Upper lobe of left lung (tissue), 6 donors: ENCODE measurements around the gene TAF3. TPM values are rescaled to one million over a fixed set of nuclear protein-coding genes. Genes with fewer than 3 reads are reported as not detected.

Experiments used
- ATAC-seq, 2 donors: fragments of 200-7000 bp; cut with Tn5 transposase; one replicate each; pipeline ENCODE4 v1.9.1; 2022; ENCODE audit warnings: mild to moderate bottlenecking in 2 of 2, moderate library complexity in 2 of 2; ENCODE audit not compliant: low FRiP score in 2 of 2
- DNase-seq, 2 donors: peaks; one replicate each; pipeline ENCODE4 v3.0.0-alpha.2; 2019 to 2020
- H3K27ac ChIP-seq, 4 donors: fragments of 200-600 bp; sonication (generic); one replicate each; pipeline ENCODE4 v1.5.1; 2016 to 2019
- H3K27me3 ChIP-seq, 4 donors: fragments of 200-600 bp; sonication (generic); one replicate each; pipeline ENCODE4 v1.5.1; 2017 to 2019
- H3K36me3 ChIP-seq, 4 donors: fragments of 200-600 bp; sonication (generic); one replicate each; pipeline ENCODE4 v1.5.1; 2016 to 2019
- H3K4me1 ChIP-seq, 4 donors: fragments of 200-600 bp; sonication (generic); one replicate each; pipeline ENCODE4 v1.5.1; 2018 to 2019
- H3K4me3 ChIP-seq, 4 donors: fragments of 200-600 bp; sonication (generic); one replicate each; pipeline ENCODE4 v1.5.1; 2017 to 2019; ENCODE audit warnings: mild to moderate bottlenecking in 2 of 4, moderate library complexity in 1 of 4
- H3K9me3 ChIP-seq, 4 donors: fragments of 200-600 bp; sonication (generic); one replicate each; pipeline ENCODE4 v1.5.1; 2018 to 2019
- CTCF ChIP-seq, 6 experiments: fragments of 450-650 bp in 4 of 6; fragments of 200-600 bp in 2 of 6; sonication (generic) in 2 of 6; IDR thresholded peaks; one replicate each; pipeline ENCODE4 v1.5.1; 2016 to 2019; ENCODE audit warnings: antibody characterized with exemption in 6 of 6
- EP300 ChIP-seq, 4 donors: sonication (generic); formaldehyde crosslinking; IDR thresholded peaks; one replicate each; pipeline ENCODE4 v1.5.1; 2017; ENCODE audit warnings: antibody characterized with exemption in 4 of 4, control low read depth in 2 of 4
- POLR2A ChIP-seq, 4 donors: fragments of 450-650 bp; IDR thresholded peaks; one replicate each; pipeline ENCODE4 v1.5.1; 2016 to 2017; ENCODE audit warnings: antibody characterized with exemption in 4 of 4, mild to moderate bottlenecking in 2 of 4
- POLR2AphosphoS5 ChIP-seq, 2 donors: sonication (generic); formaldehyde crosslinking; IDR thresholded peaks; one replicate each; pipeline ENCODE4 v1.5.1; 2017; ENCODE audit warnings: antibody characterized with exemption in 2 of 2
- WGBS, 2 donors: methylation state at CpG; one replicate each; pipeline ENCODE4 v1.1.5; 2017 to 2018; 5-methylcytosine and 5-hydroxymethylcytosine counted together
- total RNA-seq, 6 donors: library from RNA; depleted of rRNA in 4 of 6; stranded (reverse); fragments of >200 nt in 4 of 6; gene quantifications; one replicate each; pipeline versions ENCODE4 v1.1.0 to v1.2.1, GENCODE V29; 2016 to 2021
- donor health status: DM: no; HTN: no; CAD: no; lungs with moderate emphysema.
- donor health status: DM: no; HTN: yes; CAD: no; lungs with severe emphysema.

The TAF3 gene
- total RNA-seq, 6 donors from 2014 or later = 6.8 to 16.8 (median 10.1) TPM

GRCh38 chr10:7789390-7789789 is 28.9 kb upstream of the TAF3 start:
- TF ChIP-seq EP300 (IDR thresholded peaks at IDR 0.05) (no peak), CTCF (IDR thresholded peaks at IDR 0.05) (no peak), POLR2A (IDR thresholded peaks at IDR 0.05) (no peak), POLR2AphosphoS5 (IDR thresholded peaks at IDR 0.05) (no peak)
- Histone ChIP-seq H3K27ac (peak overlapping the region in 1 of 4 donors; percentile 79), H3K27me3 (no peaks in the 10 kb centered on the region), H3K4me3 (peak overlapping the region in 3 of 4 donors; percentile 67 to 91 (median 75)), H3K9me3 (no peaks in the 10 kb centered on the region), H3K36me3 (no peaks in the 10 kb centered on the region), H3K4me1 (peaks cover 24 to 54% (median 27%) of the 10 kb centered on the region in 4 donors)
- no peak for ATAC-seq
- 40 to 43% methylated on average over 3 of the region's 3 CpGs for WGBS, 2 donors
- no peak for DNase-seq

GRCh38 chr10:7792541-7792940 is 25.8 kb upstream of the TAF3 start:
- H3K4me1 ChIP-seq = peaks cover 13 to 50% (median 24%) of the 10 kb centered on the region in 4 donors
- 81 to 90% methylated on average over 1 of the region's 1 CpG for WGBS, 2 donors
- no peaks in the 10 kb centered on the region for H3K27me3 ChIP-seq
- no peaks in the 10 kb centered on the region for H3K9me3 ChIP-seq
- ATAC-seq (no peak), DNase-seq (no peak)
- no peak for TF ChIP-seq POLR2AphosphoS5 (IDR thresholded peaks at IDR 0.05)
- no peak for TF ChIP-seq CTCF (IDR thresholded peaks at IDR 0.05)
- TF ChIP-seq EP300 (IDR thresholded peaks at IDR 0.05) = no peak
- no peak for TF ChIP-seq POLR2A (IDR thresholded peaks at IDR 0.05)
- H3K36me3 ChIP-seq = peaks cover 3 to 9% (median 7%) of the 10 kb centered on the region in 4 donors
- H3K4me3 ChIP-seq = no peak overlapping the region
- no peak overlapping the region for H3K27ac ChIP-seq

- Histone ChIP-seq H3K4me1 (peaks cover 4 to 39% (median 16%) of the 10 kb centered on the region in 4 donors), H3K9me3 (no peaks in the 10 kb centered on the region), H3K27me3 (no peaks in the 10 kb centered on the region), H3K4me3 (no peak overlapping the region), H3K36me3 (peaks cover 14 to 28% (median 23%) of the 10 kb centered on the region in 4 donors), H3K27ac (no peak overlapping the region)
- no peak for TF ChIP-seq POLR2AphosphoS5 (IDR thresholded peaks at IDR 0.05)
- TF ChIP-seq CTCF (IDR thresholded peaks at IDR 0.05) = no peak
- TF ChIP-seq EP300 (IDR thresholded peaks at IDR 0.05) = no peak
- TF ChIP-seq POLR2A (IDR thresholded peaks at IDR 0.05) = no peak
- ATAC-seq (no peak), DNase-seq (no peak)
- WGBS, 2 donors = 71 to 96% methylated on average over 4 of the region's 4 CpGs
Observed at GRCh38 chr10:7794251-7795026, 23.9 kb upstream of the TAF3 start.

GRCh38 chr10:7795605-7796004 is 22.7 kb upstream of the TAF3 start:
- peaks cover 18 to 40% (median 35%) of the 10 kb centered on the region in 4 donors for H3K36me3 ChIP-seq
- DNase-seq = no peak
- 60 to 76% methylated on average over 4 of the region's 4 CpGs for WGBS, 2 donors

More at GRCh38 chr10:7795605-7796004, 22.7 kb upstream of the TAF3 start:
- no peak for TF ChIP-seq CTCF (IDR thresholded peaks at IDR 0.05)
- no peak for TF ChIP-seq POLR2A (IDR thresholded peaks at IDR 0.05)
- TF ChIP-seq POLR2AphosphoS5 (IDR thresholded peaks at IDR 0.05) = no peak
- no peak for TF ChIP-seq EP300 (IDR thresholded peaks at IDR 0.05)
- peaks cover 2 to 29% (median 13%) of the 10 kb centered on the region in 4 donors for H3K4me1 ChIP-seq
- peak; percentile 37 to 45 for ATAC-seq
- no peaks in the 10 kb centered on the region for H3K9me3 ChIP-seq
- H3K27ac ChIP-seq = no peak overlapping the region
- H3K27me3 ChIP-seq = no peaks in the 10 kb centered on the region
- H3K4me3 ChIP-seq = no peak overlapping the region
